BLaER1 (cell line): Measurements from ENCODE around the gene CPPED1.
"Not testable (repeated sequence)": the region's sequence is repeated elsewhere in the genome, so short reads cannot be mapped to it uniquely, and the experiment has no call there.

Source experiments
- H3K27ac ChIP-seq: shearing (Covaris generic); formaldehyde crosslinking; 2 replicates; pipeline ENCODE4 v1.8.1; 2022
- H3K27me3 ChIP-seq: shearing (Covaris generic); formaldehyde crosslinking; 2 replicates; pipeline ENCODE4 v1.8.1; 2022
- H3K36me3 ChIP-seq: shearing (Covaris generic); formaldehyde crosslinking; 2 replicates; pipeline ENCODE4 v1.8.1; 2022
- H3K4me1 ChIP-seq: shearing (Covaris generic); formaldehyde crosslinking; 2 replicates; pipeline ENCODE4 v1.8.1; 2022
- H3K4me2 ChIP-seq: shearing (Covaris generic); formaldehyde crosslinking; 2 replicates; pipeline ENCODE4 v1.8.1; 2022
- H3K4me3 ChIP-seq: shearing (Covaris generic); formaldehyde crosslinking; 2 replicates; pipeline ENCODE4 v1.8.1; 2022
- H3K9ac ChIP-seq: shearing (Covaris generic); formaldehyde crosslinking; 2 replicates; pipeline ENCODE4 v1.8.1; 2022
- H3K9me3 ChIP-seq: shearing (Covaris generic); formaldehyde crosslinking; 2 replicates; pipeline ENCODE4 v1.8.1; 2022
- H4K20me1 ChIP-seq: shearing (Covaris generic); formaldehyde crosslinking; 2 replicates; pipeline ENCODE4 v1.8.1; 2022
- Cebpa-rat ChIP-seq: shearing (Covaris generic); IDR thresholded peaks from 2 replicates; pipeline ENCODE4 v1.8.1; 2022

CPPED1 gene

GRCh38 chr16:12802661-12803060 is 1.0 kb downstream of the CPPED1 start:
- Histone ChIP-seq H3K4me2 (peak overlapping the region; percentile 80), H3K27ac (no peak overlapping the region), H3K27me3 (no peaks in the 10 kb centered on the region), H3K4me1 (peaks cover 22% of the 10 kb centered on the region), H3K4me3 (peak overlapping the region; percentile 77), H3K9ac (peak overlapping the region; percentile 82; the same call in 1 of the 2 replicates), H3K9me3 (no peaks in the 10 kb centered on the region), H4K20me1 (no peaks in the 10 kb centered on the region), H3K36me3 (no peaks in the 10 kb centered on the region)
- TF ChIP-seq Cebpa-rat, result no peak

DNA sequence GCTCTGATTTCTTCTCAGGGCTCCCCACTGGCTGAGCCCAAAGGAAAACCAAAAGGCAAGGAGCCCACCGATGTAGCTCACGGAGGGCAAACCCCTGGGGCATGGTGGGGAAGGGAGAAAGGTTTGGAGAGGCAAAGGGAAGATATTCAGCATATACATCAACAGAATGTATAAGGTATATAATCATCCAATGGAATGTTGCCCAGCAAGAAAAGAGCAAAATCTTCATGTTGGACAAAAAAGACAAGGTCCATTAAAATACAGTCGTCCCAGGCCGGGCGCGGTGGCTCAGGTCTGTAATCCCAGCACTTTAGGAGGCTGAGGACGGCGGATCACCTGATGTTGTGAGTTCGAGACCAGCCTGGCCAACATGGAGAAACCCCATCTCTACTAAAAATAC is 1.6 kb downstream of the CPPED1 start:
- no peak overlapping the region for H3K9ac ChIP-seq
- H3K27me3 ChIP-seq, result no peaks in the 10 kb centered on the region
- H3K36me3 ChIP-seq, result no peaks in the 10 kb centered on the region
- no peak for TF ChIP-seq Cebpa-rat
- H3K4me1 ChIP-seq, result peaks cover 22% of the 10 kb centered on the region
- peak overlapping the region; percentile 80 for H3K4me2 ChIP-seq
- H3K27ac ChIP-seq, result no peak overlapping the region
- no peaks in the 10 kb centered on the region for H3K9me3 ChIP-seq
- no peak overlapping the region for H3K4me3 ChIP-seq
- H4K20me1 ChIP-seq, result no peaks in the 10 kb centered on the region

- no peaks in the 10 kb centered on the region for H4K20me1 ChIP-seq
- H3K4me2 ChIP-seq, result peak overlapping the region; percentile 80
- peaks cover 22% of the 10 kb centered on the region for H3K4me1 ChIP-seq
- H3K9me3 ChIP-seq, result no peaks in the 10 kb centered on the region
- H3K27me3 ChIP-seq, result no peaks in the 10 kb centered on the region
- no peaks in the 10 kb centered on the region for H3K36me3 ChIP-seq
- no peak for TF ChIP-seq Cebpa-rat
- no peak overlapping the region for H3K9ac ChIP-seq
- H3K27ac ChIP-seq, result no peak overlapping the region
- no peak overlapping the region for H3K4me3 ChIP-seq
These were observed 2.1 kb downstream of the CPPED1 start for GRCh38 chr16:12801511-12802042.

- no peak overlapping the region for H3K4me2 ChIP-seq
- H3K4me1 ChIP-seq, result peaks cover 22% of the 10 kb centered on the region
- no peaks in the 10 kb centered on the region for H3K36me3 ChIP-seq
These were observed 2.9 kb downstream of the CPPED1 start for GRCh38 chr16:12800817-12801216.

GRCh38 chr16:12799996-12800395 is 3.7 kb downstream of the CPPED1 start:
- H4K20me1 ChIP-seq, H3K9me3 ChIP-seq, H3K4me3 ChIP-seq, H3K27ac ChIP-seq, H3K27me3 ChIP-seq, H3K4me2 ChIP-seq, H3K36me3 ChIP-seq, H3K9ac ChIP-seq: not testable (repeated sequence)
- H3K4me1 ChIP-seq, result peaks cover 25% of the 10 kb centered on the region

More at GRCh38 chr16:12800817-12801216, 2.9 kb downstream of the CPPED1 start:
- Histone ChIP-seq H3K9me3 (no peaks in the 10 kb centered on the region), H3K4me3 (no peak overlapping the region), H4K20me1 (no peaks in the 10 kb centered on the region), H3K27ac (no peak overlapping the region), H3K27me3 (no peaks in the 10 kb centered on the region), H3K9ac (no peak overlapping the region)
- no peak for TF ChIP-seq Cebpa-rat

GRCh38 chr16:12798846-12799245 is 4.8 kb downstream of the CPPED1 start:
- Histone ChIP-seq H3K27ac (no peak overlapping the region), H3K4me3 (no peak overlapping the region), H3K4me2 (no peak overlapping the region), H3K36me3 (no peaks in the 10 kb centered on the region), H3K27me3 (no peaks in the 10 kb centered on the region), H3K9ac (no peak overlapping the region), H3K4me1 (peaks cover 23% of the 10 kb centered on the region), H4K20me1 (no peaks in the 10 kb centered on the region), H3K9me3 (no peaks in the 10 kb centered on the region)
- TF ChIP-seq Cebpa-rat, result no peak

GRCh38 chr16:12798171-12798570 is 5.5 kb downstream of the CPPED1 start:
- H3K9ac ChIP-seq, result no peak overlapping the region
- no peaks in the 10 kb centered on the region for H4K20me1 ChIP-seq
- H3K36me3 ChIP-seq, result peaks cover 3% of the 10 kb centered on the region; the same call in 1 of the 2 replicates
- TF ChIP-seq Cebpa-rat, result no peak
- no peak overlapping the region for H3K27ac ChIP-seq
- peaks cover 23% of the 10 kb centered on the region for H3K4me1 ChIP-seq
- H3K4me3 ChIP-seq, result no peak overlapping the region
- H3K27me3 ChIP-seq, result no peaks in the 10 kb centered on the region
- 0 out of 2 replicates have a peak, but pooled peaks cover 2% of the 10 kb centered on the region for H3K9me3 ChIP-seq
- no peak overlapping the region for H3K4me2 ChIP-seq

- no peak for TF ChIP-seq Cebpa-rat
- peaks cover 6% of the 10 kb centered on the region for H3K4me1 ChIP-seq
- H3K27ac ChIP-seq, result no peak overlapping the region
- no peak overlapping the region for H3K9ac ChIP-seq
- no peak overlapping the region for H3K4me2 ChIP-seq
- H3K4me3 ChIP-seq, result no peak overlapping the region
- H3K9me3 ChIP-seq, result peaks cover 18% of the 10 kb centered on the region
- peaks cover 19% of the 10 kb centered on the region for H3K36me3 ChIP-seq
- H4K20me1 ChIP-seq, result no peaks in the 10 kb centered on the region
- no peaks in the 10 kb centered on the region for H3K27me3 ChIP-seq
These were observed 7.2 kb downstream of the CPPED1 start for GRCh38 chr16:12796498-12796897.

- peaks cover 19% of the 10 kb centered on the region for H3K9me3 ChIP-seq
- no peak overlapping the region for H3K9ac ChIP-seq
- H4K20me1 ChIP-seq, result no peaks in the 10 kb centered on the region
- no peak overlapping the region for H3K4me3 ChIP-seq
- H3K27ac ChIP-seq, result no peak overlapping the region
- no peak for TF ChIP-seq Cebpa-rat
- H3K4me2 ChIP-seq, result no peak overlapping the region
- H3K27me3 ChIP-seq, result no peaks in the 10 kb centered on the region
- peaks cover 6% of the 10 kb centered on the region; the same call in 1 of the 2 replicates for H3K4me1 ChIP-seq
- peaks cover 22% of the 10 kb centered on the region for H3K36me3 ChIP-seq
These were observed 8.9 kb downstream of the CPPED1 start for GRCh38 chr16:12794486-12795387.

DNA sequence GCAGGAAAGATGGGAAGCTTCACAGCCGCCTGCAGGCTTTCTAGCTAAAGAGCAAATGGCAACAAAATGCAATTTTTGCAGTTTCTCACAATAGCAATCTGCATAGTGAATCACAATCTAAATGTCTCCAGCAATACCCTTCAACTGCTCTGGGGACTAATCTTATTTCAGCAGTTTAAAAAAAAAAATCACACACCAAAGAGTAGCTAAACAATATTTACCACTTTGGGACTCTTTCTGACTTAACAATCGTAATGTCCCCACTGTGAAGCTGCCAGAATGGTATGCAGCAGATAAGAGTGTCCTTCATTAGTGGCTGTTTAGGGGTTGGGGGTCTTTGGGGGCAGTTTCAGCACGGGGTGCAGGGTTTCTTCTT is 9.8 kb downstream of the CPPED1 start:
- Histone ChIP-seq H3K4me3 (no peak overlapping the region), H3K27ac (no peak overlapping the region), H3K4me2 (no peak overlapping the region), H3K27me3 (no peaks in the 10 kb centered on the region), H4K20me1 (no peaks in the 10 kb centered on the region), H3K9me3 (peaks cover 19% of the 10 kb centered on the region), H3K36me3 (peaks cover 26% of the 10 kb centered on the region), H3K9ac (no peak overlapping the region), H3K4me1 (peaks cover 6% of the 10 kb centered on the region; the same call in 1 of the 2 replicates)
- TF ChIP-seq Cebpa-rat, result no peak
